ENCODE data around the gene MINDY4.

MINDY4 gene

DNA sequence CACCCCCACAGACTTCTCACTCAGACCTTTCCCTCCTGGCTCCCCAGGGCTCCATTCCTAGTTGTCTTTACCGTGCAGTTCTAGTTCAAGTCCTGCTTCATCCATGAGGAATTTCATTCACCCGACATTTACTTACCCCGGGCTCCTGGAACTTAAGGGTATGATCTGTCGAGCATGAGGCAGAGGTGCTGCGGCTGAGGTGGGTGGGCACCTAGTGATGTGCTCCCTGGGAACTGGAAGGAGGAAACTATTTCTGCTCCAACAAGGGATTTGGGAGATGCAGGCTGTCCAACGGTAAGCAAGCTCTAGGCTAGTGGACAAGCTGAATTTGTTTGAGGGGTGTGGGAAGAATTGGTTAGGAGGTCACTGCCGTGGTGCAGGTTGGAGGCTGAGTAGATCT lies 110.2 kb downstream of the MINDY4 start:
- DNase-seq, result no peak

DNA sequence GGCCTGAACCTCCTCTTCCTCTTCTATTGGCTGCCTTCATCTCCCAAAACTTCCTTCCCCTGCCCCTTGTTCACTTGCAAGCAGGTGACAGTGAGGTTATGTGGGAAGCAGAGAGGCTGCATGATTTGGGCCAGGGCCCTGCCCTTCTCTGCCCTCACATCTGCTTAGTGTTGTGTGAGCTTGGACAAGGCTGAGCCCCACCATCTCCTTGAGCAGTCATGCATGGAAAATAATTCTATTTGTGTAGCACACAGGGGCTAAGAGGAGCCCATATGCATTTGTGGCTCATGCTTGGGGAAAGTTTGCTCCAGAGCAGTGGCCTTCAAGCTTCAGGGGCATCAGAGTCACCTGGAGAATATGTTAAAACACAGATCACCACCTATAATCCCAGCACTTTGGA lies 113.7 kb downstream of the MINDY4 start:
- no peak for DNase-seq

DNA sequence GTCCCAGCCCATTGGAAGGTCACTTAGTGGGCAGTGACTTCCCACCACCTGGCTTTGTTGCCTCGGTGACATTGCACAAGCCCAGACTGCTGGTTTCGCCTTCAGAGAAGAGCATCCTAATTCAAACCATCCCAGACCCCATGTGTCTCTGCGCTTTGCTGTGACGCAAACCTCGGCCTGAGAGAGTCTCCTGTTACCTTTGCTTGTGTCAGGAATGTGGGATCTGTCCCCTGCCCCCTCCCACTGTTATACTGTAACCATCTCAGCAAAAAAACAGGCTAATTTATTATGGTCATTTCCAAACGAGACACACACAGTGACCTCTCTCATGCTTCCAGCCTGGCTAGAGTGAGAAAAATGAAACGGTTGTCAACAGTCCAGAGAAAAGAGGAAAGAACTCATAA lies 115.4 kb downstream of the MINDY4 start:
- DNase-seq, result no peak

DNA sequence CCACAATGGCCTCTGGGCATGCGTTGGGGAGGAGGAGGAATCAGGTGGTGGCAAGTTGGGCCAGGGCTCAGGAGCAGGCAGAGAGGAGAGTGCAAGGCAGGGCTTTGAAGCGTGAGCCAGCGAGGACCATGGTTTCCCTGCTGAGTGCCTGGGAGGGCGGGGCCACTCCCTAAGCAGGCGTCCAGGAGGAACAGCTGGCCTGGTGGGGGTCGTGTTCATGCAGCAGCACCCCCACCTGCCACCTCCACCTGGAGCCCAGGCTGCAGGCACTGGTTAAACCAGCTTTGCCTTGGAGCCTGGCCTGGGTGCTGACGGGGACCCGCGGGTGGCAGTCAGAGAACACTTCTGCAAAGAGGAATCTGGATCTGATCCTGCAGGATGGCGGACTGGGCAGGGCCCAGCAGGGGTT lies 116.3 kb downstream of the MINDY4 start:
- DNase-seq, result peak; percentile 75 to 83

DNA sequence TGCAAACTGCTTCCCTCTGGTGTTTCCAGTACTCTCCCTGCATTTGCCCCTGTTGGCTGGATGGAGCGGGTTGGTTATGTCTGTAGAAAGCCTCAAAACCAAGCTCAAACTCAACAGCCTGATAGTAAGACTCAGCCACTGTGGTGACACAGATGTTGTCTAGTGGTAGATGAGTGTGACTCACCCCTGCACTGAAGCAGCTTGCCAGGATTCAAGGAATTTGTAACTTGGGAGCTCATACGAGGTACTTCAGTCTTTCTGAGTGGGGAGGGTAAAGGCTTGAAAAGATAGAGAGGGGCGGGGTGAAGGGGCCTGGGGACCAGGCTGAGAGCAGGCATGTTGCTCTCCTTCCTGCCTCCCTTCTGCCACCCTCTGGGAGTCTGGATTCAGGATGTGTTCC lies 117.5 kb downstream of the MINDY4 start:
- peak; percentile 76 to 96 for DNase-seq

DNA sequence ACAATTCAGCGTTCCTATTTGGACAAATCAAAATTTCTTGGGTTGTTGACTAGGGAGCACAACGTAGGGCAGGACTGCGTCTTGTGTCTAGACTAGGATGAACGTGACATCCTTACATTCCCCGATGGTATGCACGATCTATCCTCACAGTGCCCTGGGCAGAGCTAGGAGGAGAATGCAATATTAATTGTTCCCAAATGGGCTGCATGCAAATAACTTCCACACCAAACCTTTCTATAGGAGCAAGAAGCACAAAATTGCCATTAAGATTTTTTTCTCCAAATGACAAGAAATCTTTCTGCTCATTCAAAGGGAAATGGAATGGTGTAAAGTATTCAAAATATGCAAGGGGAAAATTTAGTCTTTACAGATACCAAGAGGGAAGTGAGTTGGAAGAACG lies 119.0 kb downstream of the MINDY4 start:
- no peak for DNase-seq

DNA sequence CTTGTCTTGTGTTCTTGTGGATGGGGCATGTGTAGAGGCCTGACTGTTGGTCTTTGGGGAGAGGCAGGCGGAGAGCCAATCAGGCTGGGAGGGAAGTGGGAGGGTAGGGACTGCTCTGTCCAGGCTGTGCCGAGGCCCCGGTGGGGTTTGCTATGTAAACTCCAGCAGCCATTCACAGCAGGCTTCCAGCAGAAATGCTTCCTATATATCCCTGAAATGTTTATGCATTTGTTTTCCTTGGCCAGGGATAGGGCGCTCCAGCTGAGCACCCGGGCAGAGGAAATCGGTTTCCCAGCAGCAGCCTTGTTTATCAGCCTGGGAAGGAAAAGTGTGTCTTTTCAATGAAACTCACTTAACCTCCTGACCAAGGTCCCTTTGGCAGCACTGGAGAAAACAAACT lies 122.1 kb downstream of the MINDY4 start:
- DNase-seq, result no peak

DNA sequence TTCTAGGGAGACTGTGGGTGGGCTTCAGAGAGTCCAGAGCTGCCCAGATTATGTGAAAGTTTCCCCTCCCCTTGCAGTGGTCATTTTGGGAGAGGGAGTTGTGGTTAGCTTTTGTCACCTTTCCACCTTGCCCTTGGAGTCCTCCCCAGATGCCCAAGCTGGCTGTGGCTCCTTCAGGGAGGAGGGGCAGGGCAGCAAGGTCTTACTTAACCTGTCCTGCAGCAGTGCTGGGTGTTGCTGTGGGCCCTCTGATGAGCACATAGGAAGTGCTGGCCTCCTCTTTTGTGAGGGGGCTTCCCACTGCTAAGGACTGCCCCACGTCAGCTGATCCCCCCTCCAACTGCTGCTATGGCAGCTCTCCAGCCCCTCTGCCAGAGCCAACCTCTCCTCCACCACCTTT lies 122.8 kb downstream of the MINDY4 start:
- DNase-seq, result no peak

DNA sequence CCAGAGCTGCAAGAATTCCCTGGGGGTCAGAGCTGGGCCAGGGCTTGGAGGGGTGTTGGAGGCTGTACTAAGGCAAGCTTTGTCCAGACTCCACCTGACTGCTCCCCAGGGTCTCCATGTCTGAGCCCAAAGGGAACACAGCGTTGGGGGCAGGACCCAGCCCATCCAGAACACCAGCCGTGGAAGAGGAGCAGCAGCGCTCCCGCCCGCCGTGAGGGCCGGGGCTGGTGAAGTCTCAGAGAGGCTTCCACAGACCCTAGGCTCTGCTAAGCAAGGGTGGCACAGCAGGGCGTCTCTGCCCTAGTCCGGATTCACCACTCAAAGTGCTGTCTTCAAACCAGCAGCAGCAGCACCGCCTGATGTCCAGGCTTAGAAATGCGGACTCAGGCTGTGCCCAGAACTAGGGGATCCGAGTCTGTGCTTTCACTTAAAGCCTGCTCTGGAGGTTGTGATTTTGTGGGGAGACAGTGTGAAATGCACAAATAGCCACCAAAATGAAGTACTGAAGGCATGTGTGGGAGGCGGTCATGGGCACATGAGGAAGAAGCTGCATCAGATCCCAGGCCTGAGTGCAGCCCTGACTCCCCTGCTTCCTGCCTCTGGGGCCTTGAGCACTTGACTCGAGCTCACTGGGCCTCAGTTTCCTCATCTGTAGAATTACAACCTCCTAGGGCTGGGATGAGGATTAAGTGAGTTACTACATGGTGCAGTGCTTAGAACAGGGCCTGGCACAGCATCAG lies 123.8 kb downstream of the MINDY4 start:
- no peak for DNase-seq

DNA sequence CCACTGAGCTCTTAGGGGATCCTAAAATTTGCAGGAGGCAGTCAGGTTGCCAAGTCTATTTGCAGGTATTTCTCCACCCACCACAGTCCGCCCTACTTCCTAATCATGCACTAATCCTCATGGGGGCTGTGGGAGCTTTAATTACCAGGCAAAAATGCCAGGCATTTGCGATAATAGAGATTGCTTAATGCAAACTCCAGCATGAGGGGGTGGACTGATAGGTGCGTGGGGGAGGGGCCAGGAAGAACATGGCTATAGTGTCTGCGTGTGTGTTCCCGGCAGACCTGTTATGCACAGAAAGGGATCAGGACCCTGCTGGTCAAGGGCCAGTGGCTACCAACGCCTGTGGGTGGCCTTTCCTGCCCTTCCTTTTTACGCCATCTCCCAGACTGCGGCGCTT lies 124.8 kb downstream of the MINDY4 start:
- DNase-seq, result no peak

DNA sequence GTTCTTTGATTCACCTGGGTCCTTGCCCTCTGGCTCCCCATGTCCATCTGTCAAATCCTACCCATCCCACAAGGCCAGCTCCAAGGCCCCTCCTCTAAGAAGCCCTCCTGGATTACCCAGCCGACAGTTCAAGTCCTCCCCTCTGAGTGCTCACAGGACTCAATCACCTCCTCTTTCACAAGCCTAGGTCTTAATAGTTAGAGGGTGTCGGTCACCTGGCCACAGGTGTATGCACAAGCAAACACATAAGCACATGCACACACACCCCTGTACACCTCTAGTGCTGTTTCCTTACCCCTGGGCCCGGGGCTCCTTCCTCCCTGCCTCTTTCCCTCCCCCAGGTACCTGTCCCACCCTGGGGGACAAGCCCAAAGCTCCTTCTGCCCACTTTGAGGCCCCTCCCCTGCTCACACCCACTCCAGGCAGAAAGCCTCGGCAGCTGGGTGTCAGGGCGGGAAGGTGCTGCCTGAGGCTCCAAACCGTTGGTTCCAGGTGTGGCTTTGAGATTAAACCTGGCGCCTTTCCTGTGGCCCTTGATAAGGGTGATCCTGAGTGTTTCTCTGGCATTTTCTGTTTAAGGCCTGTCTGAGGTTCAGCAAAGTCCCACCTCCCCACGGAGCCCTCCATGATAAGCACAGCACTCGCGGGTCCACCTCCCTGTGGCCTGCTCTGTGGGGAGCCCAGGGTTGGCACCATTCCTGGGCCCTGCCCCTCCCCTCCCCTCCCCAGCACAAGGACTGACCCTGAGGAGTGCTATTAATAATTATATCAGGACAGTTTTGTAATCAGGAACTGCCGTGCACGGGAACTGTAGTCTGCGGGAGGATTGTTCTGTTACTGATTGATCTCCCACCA lies 125.8 kb downstream of the MINDY4 start:
- no peak for DNase-seq

DNA sequence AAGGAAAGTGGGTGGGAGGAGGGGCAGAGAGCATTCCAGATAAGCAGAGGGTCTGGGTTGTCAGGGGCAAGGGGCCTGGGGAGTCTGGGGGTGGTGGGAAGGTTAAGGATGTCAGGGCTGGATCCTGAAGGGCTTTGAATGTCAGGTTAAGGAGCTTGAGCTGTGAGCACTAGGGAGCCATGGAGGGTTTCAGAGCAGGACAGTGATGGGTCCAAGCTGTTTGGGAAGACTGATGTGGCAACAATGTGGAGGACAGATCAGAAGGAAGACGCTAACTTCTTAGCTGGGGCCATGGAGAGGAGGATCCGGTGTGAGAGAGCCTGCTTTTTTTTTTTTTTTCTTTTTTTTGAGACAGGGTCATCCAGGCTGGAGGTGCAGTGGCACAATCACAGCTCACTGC lies 126.6 kb downstream of the MINDY4 start:
- no peak for DNase-seq

DNA sequence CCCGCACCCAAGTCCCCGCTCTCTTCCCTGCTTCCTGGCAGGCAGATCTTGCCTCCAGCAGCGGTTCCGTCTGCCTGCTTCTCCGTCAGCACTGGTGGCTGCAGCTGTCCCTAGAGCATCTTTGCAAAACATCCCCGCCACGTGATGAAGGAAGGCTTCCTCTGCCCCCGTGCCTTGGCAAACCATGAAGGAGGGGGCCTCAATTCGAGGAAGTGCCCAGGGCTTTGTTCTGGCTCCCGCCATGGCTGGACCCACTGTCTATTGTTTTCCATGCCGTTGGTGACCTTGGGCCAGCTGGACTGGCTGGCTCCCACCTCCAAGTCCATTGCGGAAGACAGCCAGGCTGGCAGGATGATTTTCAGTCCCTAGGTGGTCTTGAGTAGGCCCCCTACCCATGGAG lies 127.2 kb downstream of the MINDY4 start:
- DNase-seq, result no peak

DNA sequence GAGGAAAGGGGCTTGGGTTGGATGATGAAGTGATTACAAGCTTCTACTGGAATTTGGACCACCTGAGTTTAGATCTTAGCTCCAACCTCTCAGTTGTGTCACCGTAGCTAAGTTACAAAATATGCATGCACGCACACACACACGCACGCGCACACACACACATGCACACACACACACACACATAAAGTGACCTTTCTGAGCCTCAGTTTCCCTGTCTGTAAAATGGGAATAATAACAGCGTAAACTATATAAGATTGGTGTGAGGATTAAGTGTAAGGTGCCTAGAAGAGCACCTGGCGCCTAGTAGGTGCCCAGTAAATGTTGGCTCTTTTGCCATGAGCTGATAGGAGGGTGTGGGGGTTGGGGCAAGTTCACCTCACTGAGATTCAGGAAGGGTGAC lies 127.8 kb downstream of the MINDY4 start:
- DNase-seq, result no peak

DNA sequence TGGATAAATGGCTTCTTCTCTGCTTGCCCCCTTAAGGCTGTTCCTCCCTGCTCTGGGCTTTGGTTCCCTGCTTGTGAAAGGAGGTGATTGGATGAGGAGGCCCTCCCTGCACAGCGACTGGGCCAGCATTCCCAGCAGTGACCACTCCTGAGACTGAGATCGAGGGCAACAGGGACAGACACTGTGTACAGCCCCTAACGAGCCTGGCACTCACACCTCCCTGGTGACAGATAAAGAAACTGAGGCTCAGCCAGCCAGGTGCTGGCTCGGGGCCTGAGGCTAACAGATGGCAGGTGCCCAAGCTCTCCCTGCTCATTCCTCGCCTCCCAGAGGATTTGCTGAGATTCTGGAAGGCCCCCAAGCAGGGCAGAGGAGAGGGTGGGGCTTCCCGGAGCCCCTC lies 128.4 kb downstream of the MINDY4 start:
- DNase-seq, result no peak

DNA sequence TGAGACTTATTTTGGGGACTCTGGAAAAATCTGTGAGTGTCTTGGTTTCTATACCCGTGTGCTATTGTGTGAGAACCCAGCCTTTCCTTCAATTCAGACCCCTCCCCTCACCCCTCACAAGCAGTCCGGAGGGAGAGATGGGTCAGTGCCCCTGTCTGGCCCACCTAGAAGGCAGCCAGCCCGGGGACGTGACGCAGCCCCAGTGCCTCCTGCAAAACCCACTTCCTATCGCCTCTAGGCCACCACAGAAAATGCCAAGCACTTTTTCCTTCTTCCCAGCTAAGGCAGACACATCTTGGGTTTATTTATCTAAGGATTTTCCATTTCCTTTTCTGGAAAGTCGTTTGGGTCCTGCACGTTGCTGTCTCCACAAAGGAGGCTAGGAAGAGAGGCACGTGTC lies 128.8 kb downstream of the MINDY4 start:
- DNase-seq, result no peak

DNA sequence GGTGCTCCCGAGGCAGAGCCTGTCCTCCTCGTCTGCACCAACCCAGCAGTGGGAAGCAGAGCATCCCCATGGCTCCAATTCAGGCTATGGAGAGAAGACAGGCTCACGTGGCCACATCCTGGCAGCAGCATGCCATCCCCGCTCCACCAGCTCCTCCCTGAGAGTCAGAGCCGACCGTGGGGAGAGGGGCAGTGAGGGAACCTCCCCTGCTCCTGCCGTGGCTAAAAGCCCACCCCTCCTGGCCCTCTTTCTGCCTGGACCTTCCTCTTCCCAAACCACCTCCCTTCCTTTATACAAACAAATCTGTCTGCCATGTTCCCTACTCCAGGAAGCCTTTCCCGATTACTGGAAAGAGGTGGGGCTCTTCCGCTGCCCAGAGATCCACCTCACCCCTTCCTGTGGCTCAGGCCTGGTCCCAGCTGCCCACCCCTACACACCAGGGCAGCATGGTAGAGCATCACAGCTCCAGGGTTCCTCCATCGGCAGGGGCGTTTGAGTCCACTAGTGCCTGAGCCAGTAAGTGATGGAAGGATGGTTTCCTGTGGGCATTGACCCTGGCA lies 129.7 kb downstream of the MINDY4 start:
- no peak for DNase-seq

DNA sequence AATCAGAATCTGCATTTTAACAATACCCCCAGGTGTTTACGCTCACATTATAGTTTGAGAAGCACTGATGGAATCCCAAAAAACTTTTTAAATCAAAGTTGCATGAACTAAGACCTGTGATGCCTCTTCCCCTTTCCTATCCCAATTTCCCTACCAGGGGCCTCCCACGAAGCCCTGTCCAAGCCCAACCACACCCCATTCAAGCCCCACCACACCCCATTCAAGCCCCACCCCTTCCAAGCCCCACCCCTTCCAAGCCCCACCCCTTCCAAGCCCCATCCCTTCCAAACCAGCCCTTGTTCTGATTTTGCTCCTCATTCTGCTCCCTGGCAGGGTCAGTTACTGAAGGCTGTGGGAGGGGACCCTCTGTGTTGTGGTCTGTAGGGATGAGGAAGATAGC lies 130.6 kb downstream of the MINDY4 start:
- DNase-seq, result no peak

DNA sequence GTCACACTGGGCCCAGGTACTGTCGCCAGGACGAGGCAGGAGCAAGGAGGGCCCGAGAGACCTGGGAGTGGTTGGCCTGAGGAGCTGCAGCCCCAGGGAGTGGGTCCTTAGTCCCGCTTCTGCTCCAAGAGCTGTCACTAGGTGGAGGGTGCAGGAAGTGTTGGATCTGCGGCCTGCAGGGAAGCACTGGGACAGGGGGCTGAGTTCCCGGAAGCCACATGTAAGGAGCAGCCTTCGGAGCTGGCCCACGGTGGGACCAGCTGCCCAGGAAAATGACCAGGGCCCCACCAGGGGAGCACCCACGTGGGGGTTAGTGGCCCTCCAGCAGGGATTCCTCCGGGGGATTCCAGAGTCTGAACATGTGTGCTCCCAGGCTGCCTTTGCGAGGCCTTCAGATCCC lies 131.2 kb downstream of the MINDY4 start:
- no peak for DNase-seq

DNA sequence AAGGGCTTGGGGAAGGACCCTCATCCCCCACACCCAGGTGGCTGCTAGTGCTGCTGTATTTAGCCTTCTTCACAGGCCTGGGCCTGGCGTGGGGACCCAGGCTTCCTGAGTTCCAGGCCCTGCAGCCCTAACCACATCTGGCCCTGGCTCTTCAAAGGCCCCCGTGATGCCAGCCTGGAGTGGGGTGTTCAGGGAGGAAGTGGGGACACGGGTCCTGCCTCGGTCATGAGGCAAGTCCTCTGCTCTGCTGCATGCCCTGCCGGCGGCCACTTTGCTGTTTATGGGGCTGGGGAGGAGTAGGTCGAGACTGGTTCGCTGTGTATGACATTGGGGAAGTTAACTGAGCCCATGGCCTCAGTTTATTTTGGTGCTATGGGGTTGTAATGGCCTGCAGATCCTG lies 131.9 kb downstream of the MINDY4 start:
- DNase-seq, result no peak

DNA sequence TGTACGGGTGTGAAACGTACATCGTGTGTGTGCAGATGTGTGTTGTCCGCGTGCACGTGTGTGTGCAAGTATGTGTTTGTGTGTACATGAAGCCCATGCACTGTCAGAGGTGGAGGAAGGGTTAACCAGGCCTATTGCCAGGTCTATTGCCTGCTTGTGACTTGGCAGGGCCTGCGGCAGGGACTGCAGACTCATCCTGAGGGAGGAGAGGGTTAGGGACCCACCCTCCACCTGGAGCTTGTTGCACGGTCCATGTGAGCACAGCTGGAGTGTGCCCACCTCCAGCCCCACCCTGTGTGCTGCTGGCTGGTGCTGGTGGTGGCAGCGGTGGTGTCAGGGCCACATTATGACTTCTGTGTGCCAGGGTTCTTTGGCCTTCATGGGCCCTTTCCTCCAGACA lies 133.3 kb downstream of the MINDY4 start:
- no peak for DNase-seq

DNA sequence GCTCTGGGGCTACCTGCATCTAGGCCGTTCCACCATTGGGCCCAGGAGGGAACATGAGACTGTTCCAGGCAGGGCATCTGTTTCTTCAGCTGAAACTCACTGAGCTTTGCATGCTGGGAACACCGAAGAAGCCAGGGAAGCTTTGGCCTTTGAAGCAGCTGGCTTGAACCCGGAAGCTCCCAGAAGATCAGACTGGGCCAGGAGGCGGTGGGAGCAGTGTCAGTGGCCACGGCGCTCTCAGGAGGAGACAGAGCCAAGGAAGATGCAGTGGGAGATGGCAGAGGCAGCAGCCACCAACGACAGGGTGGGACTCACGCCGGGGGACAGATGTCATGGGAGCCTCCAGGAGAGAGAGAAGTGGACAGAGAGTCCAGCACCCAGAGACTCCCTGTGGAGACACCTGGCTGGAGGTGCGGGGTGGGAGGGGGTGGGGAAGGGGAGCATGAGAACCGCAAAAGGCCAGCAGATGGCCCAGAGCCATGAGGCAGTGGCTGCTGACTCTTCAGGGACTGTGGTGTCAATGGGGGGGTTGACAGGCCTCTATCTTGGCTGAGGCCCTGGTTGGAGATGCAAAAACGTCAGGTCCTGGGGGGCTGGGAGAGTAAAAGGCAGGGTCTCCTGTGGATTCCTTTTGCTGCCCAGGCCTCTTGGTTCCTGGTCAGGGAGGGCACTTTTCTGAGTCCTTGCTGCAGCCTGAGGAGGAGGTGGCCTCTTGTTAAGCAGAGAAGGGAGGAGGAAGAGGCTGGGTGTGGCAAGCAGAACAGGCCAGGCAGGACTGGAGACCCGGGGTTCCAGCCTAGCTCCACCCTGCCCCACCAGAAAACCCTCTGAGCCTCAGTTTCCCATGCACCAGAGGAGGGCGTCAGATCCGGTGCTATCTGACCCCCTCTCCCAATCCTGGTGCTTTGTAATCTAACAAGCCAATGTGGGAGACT lies 134.1 kb downstream of the MINDY4 start:
- DNase-seq, result no peak

DNA sequence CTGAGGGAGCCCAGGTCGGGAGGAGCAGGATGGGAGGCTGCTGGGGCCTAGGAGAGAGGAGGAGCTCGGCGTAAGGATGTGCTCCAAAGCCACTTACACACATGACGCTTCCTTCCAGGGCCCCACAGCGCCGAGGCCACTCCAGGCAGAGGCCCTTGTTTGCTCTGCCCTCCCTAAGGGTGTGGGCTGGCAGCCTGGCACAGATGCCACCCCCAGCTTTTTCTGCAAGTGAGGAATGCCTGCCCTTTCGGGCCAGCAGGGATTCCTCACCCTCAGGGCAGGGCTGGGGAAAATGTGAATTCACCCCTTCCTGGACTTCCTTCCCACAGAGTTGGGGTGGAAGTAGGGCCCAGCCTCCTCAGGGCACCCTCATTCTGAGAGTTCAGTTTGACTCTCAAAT lies 134.8 kb downstream of the MINDY4 start:
- DNase-seq, result no peak
